GM21723 (cell line): ENCODE results near the gene ANKRD11.
"Not testable (repeated sequence)": the region's sequence is repeated elsewhere in the genome, so short reads cannot be mapped to it uniquely, and the experiment has no call there.

Source experiments
- ATAC-seq: cut with Tn5 transposase; IDR thresholded peaks from one replicate; pipeline ENCODE4 v1.9.1; 2021; ENCODE audit warnings: mild to moderate bottlenecking, moderate library complexity; ENCODE audit not compliant: unreplicated experiment

ANKRD11 gene

GRCh38 chr16:89319631-89319885 lies 170.8 kb downstream of the ANKRD11 start:
- ATAC-seq: no peak

- ATAC-seq: no peak
Measured at GRCh38 chr16:89318871-89319630, 171.3 kb downstream of the ANKRD11 start.

GRCh38 chr16:89318430-89318758 lies 172.0 kb downstream of the ANKRD11 start:
- no peak for ATAC-seq

GRCh38 chr16:89317729-89318429 lies 172.5 kb downstream of the ANKRD11 start:
- ATAC-seq: no peak

GRCh38 chr16:89317101-89317671 lies 173.2 kb downstream of the ANKRD11 start:
- ATAC-seq: no peak

- no peak for ATAC-seq
Measured at GRCh38 chr16:89316701-89317100, 173.7 kb downstream of the ANKRD11 start.

- peak; percentile 46 for ATAC-seq
Measured at GRCh38 chr16:89315791-89316581, 174.4 kb downstream of the ANKRD11 start.

- no peak for ATAC-seq
Measured at GRCh38 chr16:89315271-89315670, 175.1 kb downstream of the ANKRD11 start.

GRCh38 chr16:89314854-89315253 lies 175.5 kb downstream of the ANKRD11 start:
- no peak for ATAC-seq

GRCh38 chr16:89314357-89314756 lies 176.0 kb downstream of the ANKRD11 start:
- no peak for ATAC-seq

- ATAC-seq: no peak
Measured at GRCh38 chr16:89313583-89313982, 176.8 kb downstream of the ANKRD11 start.

- ATAC-seq: no peak
Measured at GRCh38 chr16:89312598-89313299, 177.6 kb downstream of the ANKRD11 start.

GRCh38 chr16:89312194-89312593 lies 178.2 kb downstream of the ANKRD11 start:
- ATAC-seq: no peak

- no peak for ATAC-seq
Measured at GRCh38 chr16:89311636-89312035, 178.7 kb downstream of the ANKRD11 start.

- ATAC-seq: no peak
Measured at GRCh38 chr16:89309438-89310122, 180.8 kb downstream of the ANKRD11 start.

- no peak for ATAC-seq
Measured at GRCh38 chr16:89308391-89309333, 181.7 kb downstream of the ANKRD11 start.

GRCh38 chr16:89307421-89307805 lies 182.9 kb downstream of the ANKRD11 start:
- no peak for ATAC-seq

- ATAC-seq: not testable (repeated sequence)
Measured at GRCh38 chr16:89306457-89307420, 183.6 kb downstream of the ANKRD11 start.
